Activated gamma-delta T cell treated with anti-CD3 and anti-CD28 coated beads, Interleukin-2, amount 50 U/mL, for 16 hours (primary cell): Measurements from ENCODE around the gene KLHL41.
"Not testable (repeated sequence)": the region's sequence is repeated elsewhere in the genome, so short reads cannot be mapped to it uniquely, and the experiment has no call there.

Experiments used
- DNase-seq: peaks from one replicate; pipeline ENCODE4 v3.0.0-alpha.2; 2020; ENCODE audit warnings: low read depth

The KLHL41 gene

DNA sequence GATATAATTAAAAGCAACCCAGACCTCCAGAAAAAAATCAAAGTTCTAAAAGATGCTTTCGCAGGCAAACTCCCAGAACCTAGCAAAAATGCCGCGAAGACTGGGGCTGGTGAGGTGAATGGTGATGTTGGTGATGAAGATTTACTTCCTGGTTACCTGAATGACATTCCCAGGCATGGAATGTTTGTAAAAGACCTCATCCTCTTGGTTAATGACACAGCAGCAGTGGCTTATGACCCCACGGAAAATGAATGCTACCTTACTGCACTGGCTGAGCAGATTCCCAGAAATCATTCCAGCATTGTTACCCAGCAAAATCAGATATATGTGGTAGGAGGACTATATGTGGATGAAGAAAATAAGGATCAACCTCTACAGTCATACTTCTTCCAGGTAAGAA is 994 bp downstream of the KLHL41 start:
- DNase-seq: no peak

- no peak for DNase-seq
Measured at GRCh38 chr2:169511818-169512217, 2.3 kb downstream of the KLHL41 start.

GRCh38 chr2:169512525-169512924 is 3.0 kb downstream of the KLHL41 start:
- no peak for DNase-seq

GRCh38 chr2:169513094-169513493 is 3.6 kb downstream of the KLHL41 start:
- no peak for DNase-seq

GRCh38 chr2:169513926-169514325 is 4.4 kb downstream of the KLHL41 start:
- no peak for DNase-seq

GRCh38 chr2:169514758-169515157 is 5.3 kb downstream of the KLHL41 start:
- DNase-seq: not testable (repeated sequence)

DNA sequence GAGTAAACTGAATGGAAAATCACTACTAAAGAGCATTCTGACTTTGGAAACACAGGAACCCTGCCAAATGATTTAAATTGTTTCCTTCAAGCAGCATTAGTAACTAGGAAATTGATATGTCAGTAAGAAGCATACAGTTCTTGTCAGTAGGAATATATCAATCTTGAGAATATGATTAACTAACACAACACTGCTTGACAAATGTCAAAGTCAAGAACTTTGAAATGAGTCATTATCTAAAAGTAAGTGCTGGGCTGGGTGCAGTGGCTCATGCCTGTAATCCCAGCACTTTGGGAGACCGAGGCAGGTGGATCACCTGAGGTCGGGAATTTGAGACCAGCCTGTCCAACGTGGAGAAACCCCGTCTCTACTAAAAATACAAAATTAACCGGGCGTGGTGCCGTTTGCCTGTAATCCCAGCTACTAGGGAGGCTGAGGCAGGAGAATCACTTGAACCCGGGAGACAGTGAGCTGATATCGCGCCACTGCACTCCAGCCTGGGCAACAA is 7.0 kb downstream of the KLHL41 start:
- DNase-seq: not testable (repeated sequence)

DNA sequence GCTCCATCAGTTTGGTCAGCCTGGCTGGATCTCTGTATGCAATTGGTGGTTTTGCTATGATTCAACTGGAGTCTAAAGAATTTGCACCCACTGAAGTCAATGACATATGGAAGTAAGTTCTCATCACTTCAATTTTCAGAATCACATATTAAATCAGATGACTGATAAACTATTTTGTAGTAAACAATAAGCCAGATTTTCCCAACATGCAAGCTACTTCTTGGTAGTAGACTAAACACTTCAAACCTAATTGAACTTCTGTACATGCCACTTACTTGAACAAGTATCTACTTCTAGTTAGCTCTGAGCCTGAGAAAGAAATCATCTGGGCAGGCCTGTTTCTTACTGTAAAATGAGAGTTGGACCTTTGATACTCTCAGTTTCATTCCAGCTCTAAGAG is 11.4 kb downstream of the KLHL41 start:
- DNase-seq: no peak

- DNase-seq: no peak
Measured at GRCh38 chr2:169523681-169524080, 14.2 kb downstream of the KLHL41 start.

- no peak for DNase-seq
Measured at GRCh38 chr2:169525434-169525833, 15.9 kb downstream of the KLHL41 start.

- no peak for DNase-seq
Measured at GRCh38 chr2:169526451-169526850, 16.9 kb downstream of the KLHL41 start.

- peak; percentile 60 for DNase-seq
Measured at GRCh38 chr2:169528271-169528701, 18.8 kb downstream of the KLHL41 start.

- not testable (repeated sequence) for DNase-seq
Measured at GRCh38 chr2:169539460-169539859, 30.0 kb downstream of the KLHL41 start.

DNA sequence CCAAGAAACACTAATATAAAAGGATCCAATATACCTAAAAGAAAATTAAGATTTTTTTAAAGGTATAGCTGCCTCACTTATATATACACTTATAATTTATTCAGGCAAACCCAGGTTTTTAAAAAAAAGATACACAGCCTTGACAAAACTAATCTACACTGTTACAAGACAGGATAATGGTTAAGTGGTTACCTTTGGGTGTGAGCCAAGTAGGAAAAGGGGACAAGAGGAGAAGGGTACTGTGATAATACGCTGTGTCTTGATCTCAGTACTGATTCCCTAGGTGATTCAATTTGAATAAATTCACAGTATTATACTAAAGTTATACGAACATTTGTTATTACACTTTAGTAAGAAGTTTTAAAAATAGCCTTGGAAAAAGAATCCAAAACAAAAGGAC is 30.6 kb downstream of the KLHL41 start:
- DNase-seq: no peak

DNA sequence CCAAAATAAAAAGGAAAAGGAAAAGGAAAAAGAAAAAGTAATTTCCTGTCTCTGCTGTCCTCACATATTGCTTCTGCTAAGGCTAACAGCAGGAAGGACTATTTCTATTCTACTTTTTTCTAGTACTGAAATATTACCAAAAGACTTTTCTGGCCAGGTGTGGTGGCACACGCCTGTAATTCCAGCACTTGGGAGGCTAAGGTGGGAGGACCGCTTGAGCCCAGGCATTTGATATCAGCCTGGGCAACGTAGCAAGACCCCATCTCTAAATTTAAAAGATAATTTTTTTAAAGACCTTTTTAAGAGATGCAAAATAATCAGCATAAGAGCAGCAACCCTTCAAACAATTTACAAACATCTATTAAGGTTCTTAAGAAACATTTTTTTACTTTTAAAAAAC is 32.9 kb downstream of the KLHL41 start:
- no peak for DNase-seq

- no peak for DNase-seq
Measured at GRCh38 chr2:169546756-169547155, 37.3 kb downstream of the KLHL41 start.

DNA sequence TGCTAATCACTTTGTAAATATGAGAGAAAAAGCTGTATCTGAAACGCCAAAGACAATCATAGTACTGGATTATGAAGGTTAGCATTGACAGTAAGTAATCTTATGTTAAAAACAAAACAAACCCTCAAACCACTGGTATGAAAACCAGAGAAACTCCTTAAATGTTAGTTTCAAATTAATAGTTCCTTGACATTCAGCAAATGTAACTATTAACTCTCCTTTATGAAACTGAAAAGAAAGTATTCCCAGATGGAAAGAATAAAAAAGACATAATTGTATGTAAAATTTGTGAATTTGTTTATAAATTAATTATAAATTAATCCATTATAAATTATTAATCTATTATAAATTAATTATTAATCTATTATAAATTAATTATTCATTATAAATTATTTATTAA is 51.9 kb downstream of the KLHL41 start:
- no peak for DNase-seq

- not testable (repeated sequence) for DNase-seq
Measured at GRCh38 chr2:169562084-169562483, 52.6 kb downstream of the KLHL41 start.

DNA sequence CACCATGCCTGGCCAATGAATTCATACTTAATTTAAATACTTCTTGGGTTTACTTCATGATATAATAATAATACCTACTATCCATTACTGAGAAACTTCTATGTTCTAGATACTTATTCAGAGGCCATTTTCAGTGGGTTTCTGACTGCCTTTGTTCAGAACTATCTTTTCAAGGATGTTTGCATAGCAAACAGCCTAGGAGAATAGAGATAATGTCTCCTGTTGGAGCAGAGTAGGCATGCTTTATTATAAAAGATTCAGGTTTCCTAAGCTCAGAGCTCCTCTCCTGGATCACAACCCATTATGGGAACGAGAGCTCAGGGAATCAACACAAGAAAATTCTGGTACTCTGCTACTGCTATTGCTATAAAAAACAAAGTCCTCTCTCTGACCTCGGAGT is 53.0 kb downstream of the KLHL41 start:
- no peak for DNase-seq

- no peak for DNase-seq
Measured at GRCh38 chr2:169565686-169566085, 56.2 kb downstream of the KLHL41 start.

- no peak for DNase-seq
Measured at GRCh38 chr2:169569948-169570347, 60.4 kb downstream of the KLHL41 start.

DNA sequence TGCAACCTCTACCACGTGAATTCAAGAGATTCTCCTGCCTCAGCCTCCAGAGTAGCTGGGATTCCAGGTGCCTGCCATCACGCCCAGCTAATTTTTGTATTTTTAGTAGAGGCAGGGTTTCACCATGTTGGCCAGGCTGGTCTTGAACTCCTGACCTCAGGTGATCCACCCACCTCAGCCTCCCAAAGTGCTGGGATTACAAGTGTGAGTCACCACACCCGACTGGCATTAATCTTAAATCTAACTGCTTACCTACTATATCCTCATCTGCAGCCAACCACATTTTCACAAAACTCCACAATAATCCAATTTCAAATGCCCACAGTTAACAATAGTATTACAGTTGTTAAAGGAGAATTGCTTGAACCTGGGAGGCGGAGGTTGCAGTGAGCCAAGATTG is 61.2 kb downstream of the KLHL41 start:
- DNase-seq: not testable (repeated sequence)

DNA sequence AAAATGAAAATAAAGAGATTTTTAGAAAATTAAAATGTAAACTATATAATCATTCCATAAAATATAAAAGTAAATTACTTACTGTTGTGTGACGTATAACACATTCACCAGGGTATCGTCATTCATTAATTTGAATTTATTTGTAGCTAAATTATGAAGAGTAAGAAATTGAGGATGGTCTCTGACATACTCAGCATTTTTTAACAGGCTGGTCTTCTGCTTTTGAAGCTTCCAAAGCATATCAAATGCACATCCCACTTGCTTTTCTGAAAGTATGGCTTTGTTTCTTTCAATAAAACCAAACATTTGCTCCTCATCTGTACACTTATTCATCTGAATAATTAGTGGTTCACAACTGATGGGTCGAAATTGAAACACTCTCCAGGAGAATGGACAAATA is 62.1 kb downstream of the KLHL41 start:
- DNase-seq: no peak

GRCh38 chr2:169572189-169572588 is 62.7 kb downstream of the KLHL41 start:
- no peak for DNase-seq

- DNase-seq: no peak
Measured at GRCh38 chr2:169572821-169573159, 63.3 kb downstream of the KLHL41 start.
